ENCODE data around the gene SIM2.

Gene SIM2

GRCh38 chr21:36696390-36697059 lies 2.4 kb upstream of the SIM2 start:
- no peak overlapping the region for H3K4me3 ChIP-seq (ENCODE audit: low read length)
- TF ChIP-seq CTCF (conservative IDR thresholded peaks at IDR 0.05; ENCODE audit: low read depth, low read length): no peak
- no peak for DNase-seq (ENCODE audit: low read depth)

GRCh38 chr21:36697060-36697850 lies 1.7 kb upstream of the SIM2 start:
- H3K4me3 ChIP-seq (ENCODE audit: low read length): no peak overlapping the region
- TF ChIP-seq CTCF (conservative IDR thresholded peaks at IDR 0.05; ENCODE audit: low read depth, low read length): no peak

GRCh38 chr21:36697851-36698384 lies 997 bp upstream of the SIM2 start:
- no peak for TF ChIP-seq CTCF (conservative IDR thresholded peaks at IDR 0.05; ENCODE audit: low read depth, low read length)
- H3K4me3 ChIP-seq (ENCODE audit: low read length): no peak overlapping the region
- no peak for DNase-seq (ENCODE audit: low read depth)

More at GRCh38 chr21:36697060-36697850, 1.7 kb upstream of the SIM2 start:
- no peak for DNase-seq (ENCODE audit: low read depth)

GRCh38 chr21:36698385-36698980 lies 432 bp upstream of the SIM2 start:
- TF ChIP-seq CTCF (conservative IDR thresholded peaks at IDR 0.05; ENCODE audit: low read depth, low read length): no peak
- H3K4me3 ChIP-seq (ENCODE audit: low read length): no peak overlapping the region
- no peak for DNase-seq (ENCODE audit: low read depth)

- TF ChIP-seq CTCF (conservative IDR thresholded peaks at IDR 0.05; ENCODE audit: low read depth, low read length): no peak
- DNase-seq (ENCODE audit: low read depth): no peak
- no peak overlapping the region for H3K4me3 ChIP-seq (ENCODE audit: low read length)
Measured at GRCh38 chr21:36699546-36700294, 805 bp downstream of the SIM2 start.

- DNase-seq (ENCODE audit: low read depth): no peak
- TF ChIP-seq CTCF (conservative IDR thresholded peaks at IDR 0.05; ENCODE audit: low read depth, low read length): no peak
- no peak overlapping the region for H3K4me3 ChIP-seq (ENCODE audit: low read length)
Measured at GRCh38 chr21:36700295-36700970, 1.5 kb downstream of the SIM2 start.

Data from retinal pigment epithelial cell (primary cell).